Esophagus squamous epithelium (tissue), 4 donors: Measurements from ENCODE around the gene PWP1.

Source experiments
- POLR2A ChIP-seq, 4 donors: fragments of 450-650 bp; IDR thresholded peaks; one replicate each; pipeline ENCODE4 v1.6.1; 2017; ENCODE audit warnings: antibody characterized with exemption in 4 of 4, mild to moderate bottlenecking in 4 of 4, moderate library complexity in 3 of 4
- TF ChIP-seq, protein P1 (sequence below), 6 experiments: fragments of 450-650 bp in 4 of 6; fragments of 200-600 bp in 2 of 6; sonication (generic) in 2 of 6; IDR thresholded peaks; one replicate each; pipeline ENCODE4 v1.5.1; 2016 to 2019; ENCODE audit warnings: antibody characterized with exemption in 6 of 6, mild to moderate bottlenecking in 4 of 6, moderate library complexity in 4 of 6

DNA sequence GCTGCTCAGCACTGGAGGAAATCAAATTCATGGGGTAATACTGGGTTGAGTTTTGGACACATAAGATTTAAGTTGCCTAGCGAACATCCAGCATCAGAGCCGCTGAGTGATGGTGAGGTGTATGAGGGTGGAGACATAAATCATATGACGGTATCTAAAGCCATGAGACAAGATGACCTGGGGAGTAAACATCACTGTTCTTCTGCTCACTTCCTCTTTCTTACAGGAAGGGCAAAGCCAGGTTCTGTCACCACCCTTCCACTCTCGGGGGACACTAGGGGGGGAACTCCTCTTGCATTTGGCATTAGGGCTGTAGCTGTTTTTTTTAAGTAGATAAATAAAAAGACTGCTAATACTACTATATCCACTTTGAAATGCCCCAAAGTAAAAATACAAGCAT is 51.3 kb downstream of the PWP1 start:
- TF ChIP-seq, protein P1, sequence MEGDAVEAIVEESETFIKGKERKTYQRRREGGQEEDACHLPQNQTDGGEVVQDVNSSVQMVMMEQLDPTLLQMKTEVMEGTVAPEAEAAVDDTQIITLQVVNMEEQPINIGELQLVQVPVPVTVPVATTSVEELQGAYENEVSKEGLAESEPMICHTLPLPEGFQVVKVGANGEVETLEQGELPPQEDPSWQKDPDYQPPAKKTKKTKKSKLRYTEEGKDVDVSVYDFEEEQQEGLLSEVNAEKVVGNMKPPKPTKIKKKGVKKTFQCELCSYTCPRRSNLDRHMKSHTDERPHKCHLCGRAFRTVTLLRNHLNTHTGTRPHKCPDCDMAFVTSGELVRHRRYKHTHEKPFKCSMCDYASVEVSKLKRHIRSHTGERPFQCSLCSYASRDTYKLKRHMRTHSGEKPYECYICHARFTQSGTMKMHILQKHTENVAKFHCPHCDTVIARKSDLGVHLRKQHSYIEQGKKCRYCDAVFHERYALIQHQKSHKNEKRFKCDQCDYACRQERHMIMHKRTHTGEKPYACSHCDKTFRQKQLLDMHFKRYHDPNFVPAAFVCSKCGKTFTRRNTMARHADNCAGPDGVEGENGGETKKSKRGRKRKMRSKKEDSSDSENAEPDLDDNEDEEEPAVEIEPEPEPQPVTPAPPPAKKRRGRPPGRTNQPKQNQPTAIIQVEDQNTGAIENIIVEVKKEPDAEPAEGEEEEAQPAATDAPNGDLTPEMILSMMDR (IDR thresholded peaks at IDR 0.05) = no peak
- TF ChIP-seq POLR2A (IDR thresholded peaks at IDR 0.05) = no peak
